ENCODE measurements around the gene SH3TC1. TPM values are rescaled to one million over a fixed set of nuclear protein-coding genes. Genes with fewer than 3 reads are reported as not detected.

Gene SH3TC1
- total and polyA plus RNA-seq, 4 donors: 6.5 to 34.6 (median 25.8) TPM

- Histone ChIP-seq H3K36me3 (ENCODE audit: control insufficient read depth in 4 of 4, insufficient read depth in 3 of 4, low read depth in 1 of 4, low read length in 3 of 4) (peaks cover 13 to 53% (median 35%) of the 10 kb centered on the region in 4 donors), H3K9me3 (ENCODE audit: control insufficient read depth in 4 of 4, low read length in 3 of 4) (no peaks in the 10 kb centered on the region), H3K9ac (ENCODE audit: low read depth in 1 of 2, low read length in 2 of 2) (no peak overlapping the region), H3K4me3 (ENCODE audit: low read depth in 1 of 3, low read length in 3 of 3) (no peak overlapping the region), H3K27ac (ENCODE audit: low read depth in 1 of 2, low read length in 2 of 2) (no peak overlapping the region), H3K4me1 (ENCODE audit: control insufficient read depth in 4 of 4, insufficient read depth in 4 of 4, low read length in 3 of 4) (peaks cover 0 to 9% (median 2%) of the 10 kb centered on the region in 4 donors), H3K27me3 (ENCODE audit: control insufficient read depth in 4 of 4, insufficient read depth in 4 of 4, low read length in 3 of 4) (no peaks in the 10 kb centered on the region)
- DNase-seq (ENCODE audit: low spot score): no peak
- TF ChIP-seq NR2F2 (IDR thresholded peaks at IDR 0.05) (no peak), ZBTB33 (IDR thresholded peaks at IDR 0.05) (no peak)
- WGBS: 94% methylated on average over 15 of the region's 15 CpGs
Measured at GRCh38 chr4:8222609-8223388, 23.7 kb downstream of the SH3TC1 start.

GRCh38 chr4:8224267-8224974 lies 25.3 kb downstream of the SH3TC1 start:
- no peaks in the 10 kb centered on the region for H3K9me3 ChIP-seq (ENCODE audit: control insufficient read depth in 4 of 4, low read length in 3 of 4)
- peaks cover 2 to 18% (median 13%) of the 10 kb centered on the region in 4 donors for H3K4me1 ChIP-seq (ENCODE audit: control insufficient read depth in 4 of 4, insufficient read depth in 4 of 4, low read length in 3 of 4)
- peaks cover 5 to 43% (median 31%) of the 10 kb centered on the region in 4 donors for H3K36me3 ChIP-seq (ENCODE audit: control insufficient read depth in 4 of 4, insufficient read depth in 3 of 4, low read depth in 1 of 4, low read length in 3 of 4)
- no peaks in the 10 kb centered on the region for H3K27me3 ChIP-seq (ENCODE audit: control insufficient read depth in 4 of 4, insufficient read depth in 4 of 4, low read length in 3 of 4)
- H3K4me3 ChIP-seq (ENCODE audit: low read depth in 1 of 3, low read length in 3 of 3): no peak overlapping the region
- no peak overlapping the region for H3K9ac ChIP-seq (ENCODE audit: low read depth in 1 of 2, low read length in 2 of 2)
- WGBS: 89% methylated on average over 12 of the region's 12 CpGs
- no peak for DNase-seq (ENCODE audit: low spot score)
- no peak for TF ChIP-seq HNF4A (conservative IDR thresholded peaks at IDR 0.05)
- TF ChIP-seq EGR1 (IDR thresholded peaks at IDR 0.05; ENCODE audit: low read depth in 2 of 2): no peak
- H3K27ac ChIP-seq (ENCODE audit: low read depth in 1 of 2, low read length in 2 of 2): no peak overlapping the region

GRCh38 chr4:8224975-8225625 lies 26.0 kb downstream of the SH3TC1 start:
- H3K27ac ChIP-seq (ENCODE audit: low read depth in 1 of 2, low read length in 2 of 2): no peak overlapping the region
- H3K36me3 ChIP-seq (ENCODE audit: control insufficient read depth in 4 of 4, insufficient read depth in 3 of 4, low read depth in 1 of 4, low read length in 3 of 4): peaks cover 5 to 36% (median 30%) of the 10 kb centered on the region in 4 donors
- no peaks in the 10 kb centered on the region for H3K27me3 ChIP-seq (ENCODE audit: control insufficient read depth in 4 of 4, insufficient read depth in 4 of 4, low read length in 3 of 4)
- no peak overlapping the region for H3K4me3 ChIP-seq (ENCODE audit: low read depth in 1 of 3, low read length in 3 of 3)
- H3K9ac ChIP-seq (ENCODE audit: low read depth in 1 of 2, low read length in 2 of 2): no peak overlapping the region
- 80% methylated on average over 12 of the region's 12 CpGs for WGBS
- H3K4me1 ChIP-seq (ENCODE audit: control insufficient read depth in 4 of 4, insufficient read depth in 4 of 4, low read length in 3 of 4): peaks cover 2 to 18% (median 13%) of the 10 kb centered on the region in 4 donors
- H3K9me3 ChIP-seq (ENCODE audit: control insufficient read depth in 4 of 4, low read length in 3 of 4): no peaks in the 10 kb centered on the region
- DNase-seq (ENCODE audit: low spot score): no peak
- TF ChIP-seq FOXA2 (IDR thresholded peaks at IDR 0.05) (no peak), HNF4A (conservative IDR thresholded peaks at IDR 0.05) (no peak), ATF3 (IDR thresholded peaks at IDR 0.05) (no peak), RAD21 (IDR thresholded peaks at IDR 0.05) (no peak), JUND (IDR thresholded peaks at IDR 0.05) (no peak), ZBTB33 (IDR thresholded peaks at IDR 0.05) (no peak), HNF4G (IDR thresholded peaks at IDR 0.05) (no peak), YY1 (IDR thresholded peaks at IDR 0.05) (no peak), RXRA (IDR thresholded peaks at IDR 0.05) (no peak), MAX (IDR thresholded peaks at IDR 0.05) (no peak), CTCF (IDR thresholded peaks at IDR 0.05; ENCODE audit: low read depth, low read length, missing input control) (no peak), SP1 (IDR thresholded peaks at IDR 0.05) (no peak), FOXA1 (IDR thresholded peaks at IDR 0.05) (no peak)
